ENCODE data around the gene KRTAP10-1. TPM values are rescaled to one million over a fixed set of nuclear protein-coding genes. Genes with fewer than 3 reads are reported as not detected.
A peak's percentile ranks its signal among the peaks of the same experiment; 100 is the strongest.

KRTAP10-1 gene
- total and polyA plus RNA-seq, 9 of the 15 experiments (the other 6 are each of a cell fraction or from before 2014, with no cell fraction given): not detected

- no peak; the same call in 1 of the 2 replicates for TF ChIP-seq NKRF (IDR thresholded peaks at IDR 0.05; ENCODE audit: borderline replicate concordance)
- no peak for TF ChIP-seq TCF7L2 (IDR thresholded peaks at IDR 0.05; ENCODE audit: low read depth, low read length)
- no peak for TF ChIP-seq STAT5A (IDR thresholded peaks at IDR 0.05; ENCODE audit: borderline replicate concordance, low read length)
- peak; percentile 100 for TF ChIP-seq RAD51 (IDR thresholded peaks at IDR 0.05; ENCODE audit: borderline replicate concordance, low read depth)
- peak; percentile 50 for TF ChIP-seq PRDM10 (IDR thresholded peaks at IDR 0.05; ENCODE audit: partially characterized antibody)
- TF ChIP-seq AFF1 (IDR thresholded peaks at IDR 0.05; ENCODE audit: low read depth in 1 of 2, partially characterized antibody in 2 of 2): no peak
- no peak for TF ChIP-seq RUNX1 (IDR thresholded peaks at IDR 0.05; ENCODE audit: low read depth)
- no peak for TF ChIP-seq ZNF23 (CRISPR knock-in tag; IDR thresholded peaks at IDR 0.05)
- TF ChIP-seq FOSL1 (tag; conservative IDR thresholded peaks at IDR 0.05): peak; percentile 36; the same call in 1 of the 2 replicates
- no peak for TF ChIP-seq ZNF717 (CRISPR knock-in tag; IDR thresholded peaks at IDR 0.05)
Measured at GRCh38 chr21:44517175-44517899, 22.7 kb downstream of the KRTAP10-1 start (continued).

Data from K562 (cell line).